Dedifferentiated amniotic fluid mesenchymal stem cell (primary cell): ENCODE data around the gene USP2.

Experiments used
- DNase-seq: peaks from one replicate; pipeline ENCODE4 v3.0.0-alpha.2; 2016; ENCODE audit errors: extremely low spot score

USP2 gene

DNA sequence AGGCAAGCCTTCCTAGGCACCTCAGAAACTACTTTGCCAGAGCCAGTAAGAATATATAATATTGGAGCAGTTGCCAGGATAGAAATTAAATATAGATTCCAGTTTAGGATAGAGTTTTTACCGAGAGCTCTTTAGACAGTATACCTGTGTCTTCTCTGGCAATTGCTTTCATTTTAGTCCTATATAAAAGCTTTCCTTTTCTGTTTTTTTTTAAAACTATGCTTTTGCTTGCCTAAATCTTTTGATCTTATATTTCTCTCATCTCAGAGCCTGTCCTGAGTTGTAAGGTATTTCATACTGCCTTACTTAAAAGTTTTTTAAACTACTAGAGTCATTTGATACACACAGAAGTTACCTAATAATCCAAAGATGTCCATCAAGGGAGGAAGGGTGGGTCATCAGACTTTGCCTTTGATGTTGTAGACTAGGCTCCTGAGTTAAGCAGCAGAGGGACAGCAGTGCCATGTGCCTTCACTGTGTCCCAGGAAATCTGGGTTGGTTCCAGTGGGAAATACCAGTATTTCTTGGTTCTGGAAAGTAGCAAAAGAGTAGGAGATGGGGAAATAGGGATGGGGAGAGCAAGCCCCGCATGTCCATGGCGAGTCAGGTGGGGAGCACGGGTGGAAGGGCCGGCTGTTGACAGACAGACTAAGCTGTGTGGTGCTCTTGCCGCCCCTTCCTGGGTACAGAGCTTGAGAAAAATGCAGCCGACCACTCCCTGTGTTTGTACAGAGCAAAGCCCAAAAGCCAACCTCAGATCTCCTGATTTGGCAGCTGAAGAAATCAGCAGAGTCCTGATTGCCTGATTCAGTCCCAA is 75.7 kb downstream of the USP2 start:
- no peak for DNase-seq
